SJCRH30 (cell line): ENCODE results near the gene POSTN. TPM values are rescaled to one million over a fixed set of nuclear protein-coding genes. Genes with fewer than 3 reads are reported as not detected.

ENCODE experiments used
- DNase-seq, 2 experiments: peaks; one replicate each; pipeline ENCODE4 v3.0.0-alpha.2; 2015 to 2020
- H3K27ac ChIP-seq: fragments of 250-450 bp; sonication (Bioruptor Pico); 2 replicates; pipeline ENCODE4 v1.5.1; 2020; ENCODE audit warnings: mild to moderate bottlenecking, moderate library complexity
- H3K27me3 ChIP-seq: fragments of 250-450 bp; sonication (Bioruptor Pico); 2 replicates; pipeline ENCODE4 v1.5.1; 2020; ENCODE audit warnings: mild to moderate bottlenecking, moderate library complexity
- H3K36me3 ChIP-seq: fragments of 250-450 bp; sonication (Bioruptor Pico); 2 replicates; pipeline ENCODE4 v1.5.1; 2020; ENCODE audit warnings: mild to moderate bottlenecking, moderate library complexity
- H3K4me1 ChIP-seq: fragments of 250-450 bp; sonication (Bioruptor Pico); 2 replicates; pipeline ENCODE4 v1.5.1; 2020; ENCODE audit warnings: mild to moderate bottlenecking, moderate library complexity
- H3K4me3 ChIP-seq: fragments of 250-450 bp; sonication (Bioruptor Pico); 2 replicates; pipeline ENCODE4 v1.5.1; 2020; ENCODE audit warnings: mild to moderate bottlenecking, moderate library complexity
- H3K9me3 ChIP-seq: fragments of 250-450 bp; sonication (Bioruptor Pico); replicated peaks from 2 replicates; pipeline ENCODE4 v1.5.1; 2020; ENCODE audit warnings: mild to moderate bottlenecking, moderate library complexity
- total RNA-seq: library from RNA; depleted of rRNA; stranded (reverse); fragments of >200 nt; shearing (Covaris generic); gene quantifications from 2 replicates; pipeline ENCODE4 v1.2.3, GENCODE V29; 2014; rRNA removed

Gene POSTN, protein sequence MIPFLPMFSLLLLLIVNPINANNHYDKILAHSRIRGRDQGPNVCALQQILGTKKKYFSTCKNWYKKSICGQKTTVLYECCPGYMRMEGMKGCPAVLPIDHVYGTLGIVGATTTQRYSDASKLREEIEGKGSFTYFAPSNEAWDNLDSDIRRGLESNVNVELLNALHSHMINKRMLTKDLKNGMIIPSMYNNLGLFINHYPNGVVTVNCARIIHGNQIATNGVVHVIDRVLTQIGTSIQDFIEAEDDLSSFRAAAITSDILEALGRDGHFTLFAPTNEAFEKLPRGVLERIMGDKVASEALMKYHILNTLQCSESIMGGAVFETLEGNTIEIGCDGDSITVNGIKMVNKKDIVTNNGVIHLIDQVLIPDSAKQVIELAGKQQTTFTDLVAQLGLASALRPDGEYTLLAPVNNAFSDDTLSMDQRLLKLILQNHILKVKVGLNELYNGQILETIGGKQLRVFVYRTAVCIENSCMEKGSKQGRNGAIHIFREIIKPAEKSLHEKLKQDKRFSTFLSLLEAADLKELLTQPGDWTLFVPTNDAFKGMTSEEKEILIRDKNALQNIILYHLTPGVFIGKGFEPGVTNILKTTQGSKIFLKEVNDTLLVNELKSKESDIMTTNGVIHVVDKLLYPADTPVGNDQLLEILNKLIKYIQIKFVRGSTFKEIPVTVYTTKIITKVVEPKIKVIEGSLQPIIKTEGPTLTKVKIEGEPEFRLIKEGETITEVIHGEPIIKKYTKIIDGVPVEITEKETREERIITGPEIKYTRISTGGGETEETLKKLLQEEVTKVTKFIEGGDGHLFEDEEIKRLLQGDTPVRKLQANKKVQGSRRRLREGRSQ
- total RNA-seq: 0.04 TPM in 1 of 2 replicates, not detected in the other

DNA sequence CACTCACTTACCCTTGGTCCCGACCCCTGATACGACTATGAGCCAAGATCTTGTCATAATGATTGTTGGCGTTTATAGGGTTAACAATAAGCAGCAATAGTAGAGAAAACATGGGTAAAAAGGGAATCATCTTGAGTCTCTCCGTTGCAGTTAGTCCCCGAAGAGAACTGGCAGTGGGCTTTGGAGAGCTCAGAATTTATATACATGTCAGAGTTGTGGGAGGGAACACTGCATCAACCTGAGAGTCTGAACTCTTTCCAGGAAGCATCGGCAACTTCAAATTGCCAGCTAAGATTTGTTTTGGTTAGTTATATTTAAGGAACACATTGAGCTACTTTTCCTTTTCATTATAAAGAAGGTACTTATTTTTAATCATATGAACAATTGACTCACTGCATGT lies at the start of gene POSTN:
Gene POSTN, minus strand, starts transcription at position 172 of the 400 bp plus-strand sequence. Its CDS starts 42 bp downstream, at position 130.
- H3K9me3 ChIP-seq: no peaks in the 10 kb centered on the region
- no peak within 1 kb of the TSS for H3K27ac ChIP-seq
- H3K4me3 ChIP-seq: no peak within 1 kb of the TSS
- no peak for DNase-seq
- no peaks in the 10 kb centered on the region for H3K36me3 ChIP-seq
- H3K27me3 ChIP-seq: no peaks in the 10 kb centered on the region
- H3K4me1 ChIP-seq: peaks cover 6% of the 10 kb centered on the region; the same call in 1 of the 2 replicates

DNA sequence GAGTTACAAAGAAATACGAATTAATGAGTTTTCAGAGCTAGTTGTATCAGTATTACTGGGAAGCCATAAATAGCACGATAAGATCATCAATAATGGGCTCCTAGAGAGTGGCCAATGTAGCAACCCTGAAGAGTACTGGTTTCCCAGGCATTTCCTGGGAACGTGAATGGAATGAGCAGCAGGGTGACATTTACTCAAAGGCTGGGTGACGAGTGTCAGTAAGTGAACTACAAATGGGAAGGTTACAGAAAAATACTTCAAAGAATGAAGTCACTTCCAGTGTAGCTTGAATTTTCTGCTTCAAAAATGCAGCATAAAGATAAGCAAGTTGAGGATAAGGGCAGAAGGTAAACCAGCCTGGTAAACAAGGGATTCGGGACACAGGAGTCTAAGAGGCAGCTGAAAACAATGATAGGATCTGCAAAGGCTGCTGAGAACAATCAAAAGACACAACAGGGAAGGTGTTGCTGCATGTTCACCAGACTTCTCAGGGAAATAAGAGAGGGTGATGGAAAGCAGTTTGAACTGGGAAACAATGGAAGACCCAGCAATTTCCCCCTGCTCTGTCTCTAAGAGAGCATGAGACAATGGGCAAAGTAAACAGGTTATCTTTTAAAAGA lies 48.6 kb upstream of the POSTN start:
- Histone ChIP-seq H3K4me3 (no peak overlapping the region), H3K4me1 (no peaks in the 10 kb centered on the region), H3K27me3 (no peaks in the 10 kb centered on the region), H3K9me3 (no peaks in the 10 kb centered on the region), H3K36me3 (no peaks in the 10 kb centered on the region), H3K27ac (no peak overlapping the region)
- no peak for DNase-seq

DNA sequence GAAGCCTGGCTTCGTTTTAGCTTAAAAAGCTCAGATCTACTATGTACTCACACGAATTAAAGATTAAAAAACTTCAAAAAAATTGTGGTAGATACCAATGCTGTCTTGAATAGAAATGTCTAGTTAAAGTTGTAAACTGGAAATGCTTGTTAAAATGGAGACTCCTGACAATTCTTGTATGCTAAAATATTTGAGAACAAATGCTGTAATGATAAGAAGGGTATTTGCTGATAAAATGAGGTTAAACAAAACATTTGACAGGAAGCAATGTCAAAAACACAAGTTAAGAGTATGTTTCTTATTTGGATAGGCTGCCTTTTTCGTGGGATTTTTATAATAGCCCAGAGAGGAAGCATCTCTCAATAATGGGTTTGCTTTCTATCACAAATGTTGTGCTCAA lies 48.0 kb upstream of the POSTN start:
- Histone ChIP-seq H3K27me3 (no peaks in the 10 kb centered on the region), H3K4me3 (no peak overlapping the region), H3K36me3 (no peaks in the 10 kb centered on the region), H3K4me1 (no peaks in the 10 kb centered on the region), H3K9me3 (no peaks in the 10 kb centered on the region), H3K27ac (no peak overlapping the region)
- no peak for DNase-seq

DNA sequence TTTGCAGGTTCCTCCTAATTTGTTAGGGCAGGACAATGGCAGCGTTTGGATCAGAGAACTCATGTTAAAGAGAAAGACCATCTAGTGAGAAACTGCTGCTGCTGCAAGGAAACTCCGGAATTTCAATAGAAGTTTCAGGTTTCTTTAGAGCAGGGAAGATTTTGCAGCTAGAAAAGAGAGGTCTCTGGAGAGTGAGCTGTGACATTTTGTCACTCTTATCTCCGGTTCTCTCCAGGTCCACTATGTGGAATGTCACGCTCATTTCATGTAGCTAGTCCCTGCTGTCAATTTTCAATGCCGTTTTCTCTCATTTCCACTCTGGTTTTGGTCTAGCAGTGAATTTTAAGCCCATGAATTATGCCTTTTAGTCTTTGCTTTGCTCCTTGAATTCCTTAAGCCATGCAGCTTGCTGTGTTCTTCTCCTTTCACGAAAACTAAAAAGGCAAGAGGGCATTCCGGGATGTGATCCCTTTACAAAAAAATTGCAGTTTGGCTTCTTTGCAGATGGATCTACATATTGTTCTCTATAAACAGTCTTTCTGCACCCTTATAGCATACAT lies 46.7 kb upstream of the POSTN start:
- no peaks in the 10 kb centered on the region for H3K9me3 ChIP-seq
- no peak overlapping the region for H3K27ac ChIP-seq
- no peaks in the 10 kb centered on the region for H3K36me3 ChIP-seq
- DNase-seq: no peak
- H3K4me1 ChIP-seq: no peaks in the 10 kb centered on the region
- no peak overlapping the region for H3K4me3 ChIP-seq
- no peaks in the 10 kb centered on the region for H3K27me3 ChIP-seq

DNA sequence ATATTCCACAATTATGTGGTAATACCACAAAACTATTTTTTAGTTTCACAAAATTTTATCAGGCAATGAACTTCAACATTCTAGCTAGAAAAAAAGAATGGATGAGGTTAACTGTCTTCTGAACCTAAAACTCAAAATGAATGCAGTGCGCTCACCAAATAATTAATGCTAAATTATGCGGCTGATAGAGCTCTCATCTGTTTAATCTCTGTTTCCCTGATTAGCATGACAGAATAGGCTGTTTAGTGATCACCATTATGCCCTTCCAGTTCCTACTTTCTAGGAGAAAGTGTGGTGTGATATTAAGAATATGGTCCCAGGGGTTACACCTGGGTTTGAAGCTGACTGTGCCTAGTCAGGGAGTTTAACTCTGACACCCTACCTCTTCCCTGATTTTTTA lies 42.8 kb upstream of the POSTN start:
- Histone ChIP-seq H3K36me3 (no peaks in the 10 kb centered on the region), H3K4me1 (no peaks in the 10 kb centered on the region), H3K27me3 (no peaks in the 10 kb centered on the region; the same call in 1 of the 2 replicates), H3K4me3 (no peak overlapping the region), H3K9me3 (no peaks in the 10 kb centered on the region), H3K27ac (no peak overlapping the region)
- DNase-seq: no peak

DNA sequence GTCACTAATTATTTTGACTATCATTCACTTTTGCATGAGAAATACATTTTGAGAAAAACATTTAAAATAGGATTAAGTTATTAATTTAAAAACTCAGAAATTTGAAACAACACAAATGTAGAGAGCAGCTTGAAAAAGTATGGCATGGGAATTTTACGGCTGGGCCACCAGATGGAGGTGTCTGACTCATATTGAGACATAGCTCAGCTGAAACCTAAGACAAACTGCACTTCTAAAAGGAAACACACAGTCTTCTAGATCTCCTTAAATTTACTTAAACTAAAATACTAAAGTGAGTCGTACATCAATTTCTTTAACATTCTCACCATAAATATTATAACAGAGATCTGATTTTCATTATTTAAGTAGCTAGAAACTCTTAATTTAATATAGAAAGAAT lies 41.9 kb upstream of the POSTN start:
- no peaks in the 10 kb centered on the region for H3K9me3 ChIP-seq
- H3K27ac ChIP-seq: no peak overlapping the region
- DNase-seq: peak; percentile 30 to 63
- H3K4me3 ChIP-seq: no peak overlapping the region
- no peaks in the 10 kb centered on the region for H3K36me3 ChIP-seq
- no peaks in the 10 kb centered on the region for H3K4me1 ChIP-seq
- no peaks in the 10 kb centered on the region; the same call in 1 of the 2 replicates for H3K27me3 ChIP-seq

DNA sequence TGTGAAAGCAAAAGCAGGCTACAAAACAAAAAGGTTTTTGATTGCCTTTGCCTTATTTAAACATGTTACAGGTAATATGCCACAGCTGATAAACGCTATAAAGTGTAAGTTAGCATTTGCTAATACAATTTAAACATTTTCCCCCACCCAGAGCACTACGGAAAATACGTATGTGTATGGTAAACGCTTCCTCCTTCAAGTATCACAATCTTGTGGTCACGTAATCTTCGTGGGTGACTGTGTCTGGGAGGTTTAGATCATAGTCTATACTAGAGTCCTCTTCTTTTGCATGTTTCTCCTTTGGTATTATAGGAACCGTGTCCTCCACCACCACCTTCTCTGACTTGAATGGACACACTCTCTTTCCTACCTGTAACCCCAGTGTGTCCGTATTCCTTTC lies 38.1 kb upstream of the POSTN start:
- no peak for DNase-seq
- no peak overlapping the region for H3K27ac ChIP-seq
- no peaks in the 10 kb centered on the region for H3K4me1 ChIP-seq
- H3K27me3 ChIP-seq: no peaks in the 10 kb centered on the region; the same call in 1 of the 2 replicates
- no peak overlapping the region for H3K4me3 ChIP-seq
- no peaks in the 10 kb centered on the region for H3K36me3 ChIP-seq
- H3K9me3 ChIP-seq: no peaks in the 10 kb centered on the region

DNA sequence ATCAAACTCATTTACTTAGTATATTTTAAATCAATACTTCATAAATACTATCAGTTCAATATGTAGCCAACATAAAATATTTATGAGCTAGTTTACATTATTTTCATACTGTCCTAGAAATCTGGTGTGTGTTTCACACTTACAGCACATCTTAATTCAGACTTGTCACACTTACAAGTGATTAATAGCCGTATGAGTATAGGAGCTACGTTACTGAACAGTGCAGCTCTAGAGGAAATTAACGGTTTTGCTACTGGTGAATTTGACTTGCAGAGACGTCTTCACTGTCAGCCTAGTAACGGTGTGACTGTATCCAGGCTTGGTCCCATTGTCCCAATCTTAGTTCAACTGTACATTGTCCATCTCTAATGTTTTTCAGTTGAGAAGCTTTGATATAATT lies 33.7 kb upstream of the POSTN start:
- Histone ChIP-seq H3K36me3 (no peaks in the 10 kb centered on the region), H3K27me3 (no peaks in the 10 kb centered on the region; the same call in 1 of the 2 replicates), H3K4me3 (no peak overlapping the region), H3K9me3 (no peaks in the 10 kb centered on the region), H3K4me1 (no peaks in the 10 kb centered on the region), H3K27ac (no peak overlapping the region)
- DNase-seq: no peak

DNA sequence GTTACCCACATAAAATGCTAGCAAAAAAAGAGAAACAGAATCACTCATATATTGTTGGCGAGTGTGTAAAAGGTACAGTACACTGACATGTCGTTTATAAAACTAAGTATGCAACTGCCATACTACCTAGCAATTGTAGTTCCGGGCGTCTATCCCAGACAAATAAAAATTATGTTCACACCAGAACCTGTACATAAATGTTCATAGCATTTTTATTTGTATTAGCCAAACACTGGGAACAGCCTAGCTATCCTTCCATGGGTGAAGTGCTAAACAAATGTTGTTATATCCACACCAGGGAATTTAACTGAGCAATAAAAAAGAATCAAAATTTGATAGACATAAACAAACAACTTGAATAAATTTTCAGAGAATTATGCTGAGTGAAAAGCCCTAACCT lies 28.9 kb upstream of the POSTN start:
- Histone ChIP-seq H3K27me3 (no peaks in the 10 kb centered on the region; the same call in 1 of the 2 replicates), H3K4me1 (no peaks in the 10 kb centered on the region), H3K9me3 (no peaks in the 10 kb centered on the region), H3K27ac (no peak overlapping the region), H3K4me3 (no peak overlapping the region), H3K36me3 (no peaks in the 10 kb centered on the region)
- no peak for DNase-seq

DNA sequence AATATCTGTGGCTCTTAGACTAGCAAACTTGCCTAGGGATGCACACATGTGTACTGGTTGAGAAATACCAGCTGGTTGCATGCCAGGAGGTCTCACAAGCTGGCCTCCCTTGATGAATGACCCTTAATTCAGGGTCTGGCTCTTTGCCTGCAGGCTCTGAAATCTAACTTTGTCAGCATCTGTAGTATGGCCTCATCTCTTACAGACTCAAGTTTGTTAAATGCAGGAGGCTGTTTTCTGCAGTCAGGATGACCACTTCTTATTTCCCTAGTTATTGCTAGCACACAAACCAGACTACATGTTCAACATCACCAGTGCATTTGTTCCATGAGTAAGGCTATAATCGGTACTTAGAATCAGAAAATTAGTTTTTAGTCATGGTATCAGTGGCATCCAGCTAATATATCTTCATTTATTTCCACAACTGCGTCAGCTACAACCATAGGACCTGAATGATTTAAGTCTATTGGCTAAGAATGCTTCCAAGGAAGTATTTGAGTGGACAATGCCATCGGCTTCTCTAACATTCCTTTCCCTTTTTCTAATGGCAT lies 23.3 kb upstream of the POSTN start:
- Histone ChIP-seq H3K36me3 (no peaks in the 10 kb centered on the region), H3K27ac (no peak overlapping the region), H3K4me1 (peaks cover 13% of the 10 kb centered on the region), H3K4me3 (no peak overlapping the region), H3K27me3 (no peaks in the 10 kb centered on the region), H3K9me3 (no peaks in the 10 kb centered on the region)
- no peak for DNase-seq

DNA sequence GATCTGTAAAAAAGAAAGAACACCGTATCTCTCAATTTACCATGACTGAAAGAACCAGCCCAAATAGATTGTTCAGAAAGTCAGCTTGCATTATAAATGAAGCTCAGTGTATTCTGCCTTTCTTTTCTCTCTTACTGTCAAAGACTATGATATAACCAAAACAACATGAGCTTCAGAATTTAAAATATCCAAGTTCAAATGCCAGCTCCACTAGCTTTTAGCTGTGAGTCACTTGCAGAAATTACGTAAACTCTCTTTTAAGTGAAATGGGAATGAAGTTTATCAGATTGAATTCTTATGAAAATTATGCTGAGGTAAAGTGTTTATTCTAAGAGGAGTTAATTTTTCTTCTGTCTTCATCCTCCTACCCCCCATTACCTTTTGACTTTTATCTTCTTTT lies 20.0 kb upstream of the POSTN start:
- H3K9me3 ChIP-seq: no peaks in the 10 kb centered on the region
- DNase-seq: no peak

DNA sequence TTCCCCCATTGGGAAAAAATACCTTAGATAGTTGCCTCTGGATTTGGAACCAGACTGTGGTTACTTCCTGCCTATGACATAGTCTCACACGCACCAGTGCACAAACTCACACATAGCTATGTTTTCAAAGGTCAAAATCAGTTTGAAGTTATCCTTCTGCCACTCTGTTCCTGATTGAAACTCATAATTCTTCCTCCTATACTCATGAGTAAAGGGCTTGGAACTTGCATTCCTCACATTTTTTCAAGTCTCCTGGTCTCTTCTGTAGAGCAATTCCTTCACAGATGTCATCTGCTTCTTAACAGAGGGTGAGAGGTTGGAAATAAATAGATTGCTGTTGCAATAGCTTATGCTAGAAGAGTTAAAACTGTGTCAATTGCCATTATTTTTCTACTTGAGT lies 18.6 kb upstream of the POSTN start:
- Histone ChIP-seq H3K27me3 (no peaks in the 10 kb centered on the region), H3K36me3 (no peaks in the 10 kb centered on the region), H3K4me3 (no peak overlapping the region), H3K27ac (peak overlapping the region; percentile 52), H3K9me3 (no peaks in the 10 kb centered on the region), H3K4me1 (peaks cover 24% of the 10 kb centered on the region)
- no peak for DNase-seq

More for the DNA sequence above, 20.0 kb upstream of the POSTN start:
- Histone ChIP-seq H3K27me3 (no peaks in the 10 kb centered on the region), H3K4me3 (no peak overlapping the region), H3K4me1 (peaks cover 24% of the 10 kb centered on the region), H3K36me3 (no peaks in the 10 kb centered on the region), H3K27ac (no peak overlapping the region)

DNA sequence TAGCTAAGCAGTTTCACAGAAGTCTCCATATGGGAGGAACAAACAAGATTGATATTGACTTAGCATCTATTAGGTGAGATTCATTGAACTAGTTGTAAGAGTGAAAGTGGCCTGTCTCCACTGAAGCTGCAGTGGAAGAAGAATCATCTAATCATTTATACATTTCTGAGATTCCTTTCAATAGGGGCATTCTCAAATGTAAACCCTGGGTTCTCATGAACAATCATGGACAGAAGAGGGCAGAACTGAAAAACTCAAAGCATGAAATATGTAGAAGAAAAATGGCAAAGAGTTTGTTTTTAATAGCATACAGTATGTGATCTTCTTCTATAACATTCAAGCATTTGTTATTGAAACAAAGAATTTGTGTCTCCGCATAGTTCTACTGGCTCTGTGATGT lies 17.6 kb upstream of the POSTN start:
- Histone ChIP-seq H3K36me3 (no peaks in the 10 kb centered on the region), H3K4me3 (no peak overlapping the region), H3K9me3 (no peaks in the 10 kb centered on the region), H3K27me3 (no peaks in the 10 kb centered on the region), H3K4me1 (peaks cover 24% of the 10 kb centered on the region), H3K27ac (no peak overlapping the region)
- DNase-seq: no peak

DNA sequence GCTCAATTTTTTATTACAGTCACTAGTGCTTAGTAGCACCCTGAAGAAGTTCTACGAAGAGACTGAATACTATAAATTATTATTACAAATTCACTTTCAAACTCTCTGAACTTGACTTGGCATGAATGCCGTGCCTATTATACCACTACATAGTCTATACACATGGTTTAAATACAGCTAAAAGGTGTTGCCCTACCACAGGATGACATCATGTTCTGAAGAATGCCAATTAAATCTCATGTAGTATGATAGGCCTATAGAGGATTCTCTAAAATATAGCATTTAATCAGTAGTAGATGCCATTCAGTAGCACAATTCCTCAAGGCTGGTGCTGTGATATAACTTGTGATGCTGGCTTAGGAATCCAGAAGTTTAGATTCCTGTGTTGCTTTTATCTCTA lies 16.7 kb upstream of the POSTN start:
- no peak overlapping the region for H3K27ac ChIP-seq
- no peaks in the 10 kb centered on the region for H3K27me3 ChIP-seq
- no peaks in the 10 kb centered on the region for H3K9me3 ChIP-seq
- no peaks in the 10 kb centered on the region for H3K36me3 ChIP-seq
- H3K4me3 ChIP-seq: no peak overlapping the region
- peaks cover 24% of the 10 kb centered on the region for H3K4me1 ChIP-seq
- DNase-seq: no peak
